Fibroblast of pulmonary artery (primary cell): ENCODE measurements around the gene C12orf75.
"Not testable (repeated sequence)": the region's sequence is repeated elsewhere in the genome, so short reads cannot be mapped to it uniquely, and the experiment has no call there.

ENCODE experiments used
- DNase-seq: peaks from one replicate; pipeline ENCODE4 v3.0.0-alpha.2; 2010; ENCODE audit warnings: low read depth
- H3K4me3 ChIP-seq: replicated peaks from 2 replicates; pipeline ENCODE4 v1.5.1; 2011; ENCODE audit warnings: low read depth, mild to moderate bottlenecking, control low read depth, low read length, moderate library complexity
- TF ChIP-seq, protein P1 (sequence below): IDR thresholded peaks from 2 replicates; pipeline ENCODE4 v1.5.1; 2011; ENCODE audit warnings: mild to moderate bottlenecking, control low read depth, low read length, inconsistent platforms; ENCODE audit errors: missing control alignments

C12orf75 gene

DNA sequence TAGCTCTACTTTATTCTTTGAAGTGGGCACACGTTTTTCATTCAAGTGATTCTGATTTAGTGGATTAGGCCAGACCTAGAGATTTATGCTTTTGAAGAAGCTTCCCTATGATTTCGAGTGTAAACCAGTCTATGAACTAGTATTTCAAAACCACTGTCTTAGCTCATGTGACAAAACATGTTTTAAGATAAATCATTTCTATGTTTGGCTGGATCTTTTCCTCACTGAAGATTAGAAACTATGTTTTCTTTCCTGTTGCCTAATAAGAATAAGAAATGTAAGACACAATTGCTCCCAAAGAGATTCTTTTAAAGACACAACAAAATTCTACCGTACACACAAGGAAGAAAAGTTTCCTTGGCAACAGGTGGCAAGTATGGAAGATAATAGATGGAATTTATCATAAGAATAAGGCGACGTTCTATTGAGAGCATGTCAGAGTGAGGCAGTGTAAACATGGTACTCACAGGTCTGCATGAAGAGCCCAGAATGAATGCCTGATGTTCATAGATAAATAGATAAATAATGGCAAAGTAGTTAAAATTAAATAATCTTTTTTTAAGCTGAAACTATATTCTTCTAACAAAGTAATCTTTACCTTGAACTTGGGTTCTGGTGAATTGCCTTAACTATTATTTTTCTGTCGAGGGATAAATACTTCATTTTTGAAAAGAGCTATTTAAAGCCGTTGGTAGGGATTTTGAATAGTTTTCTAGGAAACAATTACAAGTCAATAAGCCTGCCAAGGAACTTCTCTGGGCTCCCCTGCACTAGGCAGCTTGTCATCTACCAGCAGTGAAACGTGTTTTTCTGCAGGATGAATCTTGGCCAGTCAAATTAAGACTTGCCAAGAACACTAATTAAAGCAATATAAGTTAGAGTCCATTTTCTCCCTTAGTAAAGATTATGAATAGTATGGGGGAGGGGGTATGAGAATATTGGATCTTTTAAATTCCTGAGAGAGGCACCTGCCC, 34.1 kb upstream of the C12orf75 start:
- no peak overlapping the region for H3K4me3 ChIP-seq
- TF ChIP-seq, protein P1, sequence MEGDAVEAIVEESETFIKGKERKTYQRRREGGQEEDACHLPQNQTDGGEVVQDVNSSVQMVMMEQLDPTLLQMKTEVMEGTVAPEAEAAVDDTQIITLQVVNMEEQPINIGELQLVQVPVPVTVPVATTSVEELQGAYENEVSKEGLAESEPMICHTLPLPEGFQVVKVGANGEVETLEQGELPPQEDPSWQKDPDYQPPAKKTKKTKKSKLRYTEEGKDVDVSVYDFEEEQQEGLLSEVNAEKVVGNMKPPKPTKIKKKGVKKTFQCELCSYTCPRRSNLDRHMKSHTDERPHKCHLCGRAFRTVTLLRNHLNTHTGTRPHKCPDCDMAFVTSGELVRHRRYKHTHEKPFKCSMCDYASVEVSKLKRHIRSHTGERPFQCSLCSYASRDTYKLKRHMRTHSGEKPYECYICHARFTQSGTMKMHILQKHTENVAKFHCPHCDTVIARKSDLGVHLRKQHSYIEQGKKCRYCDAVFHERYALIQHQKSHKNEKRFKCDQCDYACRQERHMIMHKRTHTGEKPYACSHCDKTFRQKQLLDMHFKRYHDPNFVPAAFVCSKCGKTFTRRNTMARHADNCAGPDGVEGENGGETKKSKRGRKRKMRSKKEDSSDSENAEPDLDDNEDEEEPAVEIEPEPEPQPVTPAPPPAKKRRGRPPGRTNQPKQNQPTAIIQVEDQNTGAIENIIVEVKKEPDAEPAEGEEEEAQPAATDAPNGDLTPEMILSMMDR: no peak
- peak; percentile 71 for DNase-seq

DNA sequence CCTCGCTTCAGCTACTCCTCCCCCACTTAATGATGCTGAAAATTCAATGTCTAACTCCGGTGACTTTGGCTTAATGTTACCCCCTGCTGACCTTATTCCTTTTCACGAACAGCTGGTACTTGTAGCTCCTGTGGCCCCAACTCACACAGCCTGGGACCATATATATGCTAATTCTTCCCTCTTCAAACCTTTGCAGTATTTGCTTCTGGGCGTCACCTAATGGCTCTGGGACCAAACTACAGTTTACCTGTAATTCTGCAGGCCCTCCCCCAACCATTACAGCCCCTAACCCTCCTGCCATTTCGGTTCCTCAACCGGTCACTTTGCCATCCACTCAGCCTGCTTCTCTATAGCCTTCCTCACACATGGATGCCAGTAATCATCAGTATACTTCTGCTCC, 29.6 kb upstream of the C12orf75 start:
- no peak for DNase-seq
- TF ChIP-seq, protein P1: no peak
- no peak overlapping the region for H3K4me3 ChIP-seq

DNA sequence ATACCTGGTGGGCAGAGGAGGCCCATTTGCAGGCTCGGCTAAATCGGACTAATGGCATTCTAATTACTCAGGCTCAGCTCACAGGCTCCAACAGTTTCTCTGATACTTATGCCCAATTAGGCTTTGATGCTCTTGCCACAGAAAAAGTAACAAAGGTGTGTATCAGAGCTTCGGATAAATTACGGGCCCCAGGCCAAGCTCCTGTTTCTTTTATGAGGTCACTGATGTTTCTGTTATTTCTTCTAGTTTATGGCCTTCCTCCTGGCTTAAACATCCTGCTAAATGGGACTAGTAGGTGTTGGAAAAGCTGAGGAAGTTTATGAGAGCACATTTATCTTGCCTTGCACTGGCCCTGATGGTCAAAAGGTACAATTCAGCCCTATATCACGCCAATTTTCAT, 28.8 kb upstream of the C12orf75 start:
- no peak for DNase-seq
- H3K4me3 ChIP-seq: no peak overlapping the region
- TF ChIP-seq, protein P1: no peak

DNA sequence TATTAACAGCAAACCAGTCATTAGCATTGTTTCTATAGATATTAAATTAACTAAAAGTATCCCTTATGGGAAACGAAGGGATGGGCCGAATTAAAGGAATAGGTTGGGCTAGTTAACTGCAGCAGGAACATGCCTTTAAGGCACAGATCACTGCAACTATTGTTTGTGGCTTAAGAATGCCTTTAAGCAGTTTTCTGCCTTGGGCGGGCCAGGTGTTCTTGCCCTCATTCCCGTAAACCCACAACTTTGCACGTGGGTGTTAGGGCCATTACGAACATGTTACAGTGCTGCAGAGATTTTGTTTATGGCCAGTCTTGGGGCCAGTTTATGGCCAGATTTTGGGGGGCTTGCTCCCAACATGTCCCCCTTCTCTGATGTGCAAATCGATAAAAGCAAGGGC, 27.5 kb upstream of the C12orf75 start:
- H3K4me3 ChIP-seq, DNase-seq: not testable (repeated sequence)

DNA sequence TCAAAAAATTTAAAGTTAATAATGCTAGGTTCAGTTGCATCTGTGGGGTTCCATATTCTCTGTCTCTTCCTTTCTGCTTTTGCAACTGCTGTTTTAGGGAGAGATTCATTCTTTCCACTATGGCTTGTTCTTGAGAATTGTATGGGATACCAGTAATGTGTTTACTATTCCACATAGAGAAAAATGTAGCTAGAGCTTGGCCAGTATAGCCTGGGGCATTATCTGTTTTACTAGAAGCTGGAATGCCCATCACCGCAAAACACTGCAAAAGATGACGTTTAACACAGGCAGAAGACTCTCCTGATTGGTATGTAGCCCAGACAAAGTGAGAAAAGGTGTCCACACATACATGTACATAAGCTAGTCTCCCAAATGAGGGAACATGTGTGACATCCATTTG, 25.9 kb upstream of the C12orf75 start:
- not testable (repeated sequence) for DNase-seq

DNA sequence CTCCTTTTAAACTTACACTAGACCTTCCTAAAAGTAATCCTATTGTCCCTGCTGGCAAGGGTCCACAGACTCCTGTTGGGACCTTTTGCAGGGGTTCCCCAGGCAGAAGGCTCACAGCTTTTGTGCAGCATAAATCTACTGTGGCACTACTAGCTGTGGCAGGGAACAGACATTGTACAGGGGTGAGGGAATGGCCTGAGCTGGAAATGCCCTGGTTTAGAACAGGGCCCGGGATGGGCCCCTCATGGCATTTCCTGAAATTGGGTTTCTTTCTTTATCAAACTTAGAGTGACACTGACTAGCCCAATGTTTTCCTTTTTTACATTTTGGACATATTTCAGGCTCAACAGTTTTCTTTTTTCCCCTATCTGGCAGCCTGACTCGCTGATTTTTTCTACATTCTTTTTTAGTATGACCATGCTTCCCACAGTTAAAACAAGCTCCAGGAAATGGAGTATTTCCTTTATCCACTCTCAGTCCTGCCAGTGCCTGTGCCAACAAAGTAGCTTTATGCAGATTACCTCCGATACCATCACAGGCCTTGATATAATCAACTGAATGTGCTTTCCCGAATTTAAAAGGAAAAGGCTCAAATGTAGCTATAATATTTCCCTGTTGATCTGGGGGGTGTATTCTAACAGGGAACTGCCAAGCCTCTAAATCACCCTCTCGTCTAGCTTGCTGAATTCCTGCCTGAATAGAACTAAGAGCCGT, 22.7 kb upstream of the C12orf75 start:
- not testable (repeated sequence) for H3K4me3 ChIP-seq, DNase-seq

More for the DNA sequence above, 25.9 kb upstream of the C12orf75 start:
- H3K4me3 ChIP-seq: not testable (repeated sequence)

DNA sequence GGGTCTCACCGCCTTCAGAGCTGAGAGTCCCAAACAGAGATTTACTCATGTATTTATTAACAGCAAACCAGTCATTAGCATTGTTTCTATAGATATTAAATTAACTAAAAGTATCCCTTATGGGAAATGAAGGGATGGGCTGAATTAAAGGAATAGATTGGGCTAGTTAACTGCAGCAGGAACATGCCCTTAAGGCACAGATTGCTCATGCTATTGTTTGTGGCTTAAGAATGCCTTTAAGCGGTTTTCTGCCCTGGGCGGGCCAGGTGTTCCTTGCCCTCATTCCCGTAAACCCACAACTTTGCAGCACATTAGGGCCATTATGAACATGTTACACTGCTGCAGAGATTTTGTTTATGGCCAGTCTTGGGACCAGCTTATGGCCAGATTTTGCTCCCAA, 21.7 kb upstream of the C12orf75 start:
- DNase-seq, H3K4me3 ChIP-seq: not testable (repeated sequence)

DNA sequence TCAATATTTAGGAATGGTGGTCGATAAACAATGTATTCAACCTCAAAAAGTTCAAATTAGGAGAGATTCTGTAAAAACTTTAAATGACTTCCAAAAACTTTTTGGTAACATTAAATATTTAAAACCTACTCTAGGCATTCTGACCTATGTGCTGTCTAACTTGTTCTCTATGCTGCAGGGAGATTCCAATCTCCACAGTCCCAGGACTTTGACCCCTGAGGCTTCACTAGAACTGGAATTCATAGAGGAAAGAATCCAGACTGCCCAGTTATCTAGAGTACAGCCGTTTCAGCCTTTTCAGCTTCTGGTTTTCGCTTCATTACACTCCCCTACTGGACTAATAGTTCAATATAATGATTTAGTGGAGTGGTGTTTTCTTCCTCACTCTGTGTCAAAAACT, 21.1 kb upstream of the C12orf75 start:
- H3K4me3 ChIP-seq, DNase-seq: not testable (repeated sequence)

DNA sequence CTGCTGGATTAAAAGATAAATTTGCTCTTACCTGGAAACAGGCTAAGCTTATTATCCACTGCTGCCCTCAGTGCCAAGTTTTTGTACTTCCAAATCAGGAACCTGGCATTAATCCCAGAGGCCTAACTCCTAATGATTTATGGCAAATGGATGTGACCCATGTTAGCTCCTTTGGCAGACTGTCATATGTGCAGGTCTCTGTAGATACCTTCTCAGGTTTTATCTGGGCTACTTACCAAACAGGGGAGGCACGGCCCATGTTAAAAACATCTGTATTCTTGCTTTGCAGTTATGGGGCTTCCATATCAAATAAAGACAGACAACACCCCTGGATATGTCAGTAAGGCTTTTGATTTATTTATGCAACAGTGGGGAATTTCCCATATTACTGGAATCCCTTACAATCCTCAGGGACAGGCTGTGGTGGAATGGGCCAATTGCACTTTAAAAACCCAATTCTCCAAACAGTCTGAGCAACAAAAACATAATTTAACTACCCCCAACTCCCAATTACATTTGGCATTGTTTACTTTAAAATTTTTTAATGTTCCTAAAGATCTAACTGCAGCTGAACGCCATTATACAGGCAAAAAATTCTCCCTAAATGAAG, 19.9 kb upstream of the C12orf75 start:
- H3K4me3 ChIP-seq, DNase-seq: not testable (repeated sequence)

DNA sequence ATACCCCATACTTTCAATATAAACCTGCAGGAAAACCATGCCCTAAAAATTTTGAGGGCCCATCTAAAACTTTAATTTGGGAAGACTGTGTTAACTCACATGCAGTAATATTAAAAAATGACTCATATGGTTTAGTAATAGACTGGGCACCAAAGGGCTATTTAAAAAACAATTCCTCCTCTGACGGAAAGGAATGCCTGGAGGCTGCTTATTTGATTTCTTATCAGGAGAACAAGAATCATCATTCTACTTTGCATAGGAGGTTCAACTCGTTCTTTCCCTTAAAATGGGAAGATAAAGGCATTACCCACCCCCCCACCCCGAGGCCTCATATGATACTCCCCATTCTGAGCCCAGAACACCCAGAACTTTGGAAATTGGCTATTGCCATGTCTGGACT, 18.6 kb upstream of the C12orf75 start:
- DNase-seq: peak; percentile 56

DNA sequence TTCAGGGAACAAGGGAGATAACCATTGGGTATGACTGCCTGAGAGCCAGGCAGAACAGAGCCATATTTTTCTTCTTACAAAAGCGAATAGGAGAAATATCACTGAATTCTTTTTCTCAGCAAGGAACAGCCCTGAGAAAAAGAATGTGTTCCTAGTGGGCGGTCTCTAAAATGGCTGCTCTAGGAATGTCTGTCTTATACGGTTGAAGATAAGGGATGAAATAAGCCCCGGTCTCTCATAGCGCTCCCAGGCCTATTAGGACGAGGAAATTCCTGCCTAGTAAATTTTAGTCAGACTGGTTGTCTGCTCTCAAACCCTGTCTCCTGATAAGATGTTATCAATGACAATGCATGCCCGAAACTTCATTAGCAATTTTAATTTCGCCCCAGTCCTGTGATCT, 16.7 kb upstream of the C12orf75 start:
- not testable (repeated sequence) for H3K4me3 ChIP-seq, DNase-seq

More for the DNA sequence above, 18.6 kb upstream of the C12orf75 start:
- H3K4me3 ChIP-seq: not testable (repeated sequence)
